ENCODE measurements around the gene TMTC2.

Gene TMTC2

DNA sequence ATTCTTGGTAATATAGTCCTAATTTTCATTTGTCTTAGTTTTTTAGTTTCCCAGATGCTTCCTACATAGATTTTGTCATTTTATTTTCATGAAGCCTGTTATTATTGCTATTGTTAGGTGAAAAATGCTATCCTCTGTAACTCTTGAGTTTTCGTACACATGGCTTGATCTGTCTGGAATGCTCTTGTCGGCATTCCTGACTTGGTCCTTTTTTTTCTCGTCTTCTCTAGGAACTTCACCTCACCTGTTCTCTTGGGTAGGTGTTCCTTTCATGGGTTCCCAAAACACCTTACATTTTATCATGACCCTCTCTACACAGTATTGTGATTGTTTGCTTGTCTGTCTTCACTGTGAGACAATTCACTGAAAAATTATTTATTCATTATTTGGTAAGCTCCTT is 267.4 kb downstream of the TMTC2 start:
- DNase-seq (ENCODE audit: low read depth) = no peak

- no peak for DNase-seq (ENCODE audit: low read depth)
Observed at GRCh38 chr12:82954572-82954971, 267.9 kb downstream of the TMTC2 start.

GRCh38 chr12:82955043-82955442 is 268.3 kb downstream of the TMTC2 start:
- no peak for DNase-seq (ENCODE audit: low read depth)

- no peak for DNase-seq (ENCODE audit: low read depth)
Observed at GRCh38 chr12:82958966-82959365, 272.3 kb downstream of the TMTC2 start.

DNA sequence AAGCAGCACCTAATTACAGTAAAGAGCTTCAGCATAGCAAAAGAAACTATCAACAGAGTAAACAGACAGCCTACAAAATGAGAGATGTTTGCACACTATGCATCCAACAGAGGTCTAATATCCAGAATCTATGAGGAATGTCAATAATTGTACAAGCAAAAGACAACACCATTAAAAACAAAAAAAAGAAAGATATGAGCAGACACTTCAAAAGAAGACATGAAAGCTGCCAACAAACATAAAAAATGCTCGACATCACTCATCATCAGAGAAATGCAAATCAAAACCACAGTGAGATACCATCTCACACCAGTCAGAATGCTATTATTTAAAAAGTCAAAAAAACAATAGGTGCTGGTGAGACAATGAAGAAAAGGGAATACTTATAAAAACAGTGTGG is 273.1 kb downstream of the TMTC2 start:
- DNase-seq (ENCODE audit: low read depth) = no peak

- no peak for DNase-seq (ENCODE audit: low read depth)
Observed at GRCh38 chr12:82961835-82962234, 275.1 kb downstream of the TMTC2 start.

DNA sequence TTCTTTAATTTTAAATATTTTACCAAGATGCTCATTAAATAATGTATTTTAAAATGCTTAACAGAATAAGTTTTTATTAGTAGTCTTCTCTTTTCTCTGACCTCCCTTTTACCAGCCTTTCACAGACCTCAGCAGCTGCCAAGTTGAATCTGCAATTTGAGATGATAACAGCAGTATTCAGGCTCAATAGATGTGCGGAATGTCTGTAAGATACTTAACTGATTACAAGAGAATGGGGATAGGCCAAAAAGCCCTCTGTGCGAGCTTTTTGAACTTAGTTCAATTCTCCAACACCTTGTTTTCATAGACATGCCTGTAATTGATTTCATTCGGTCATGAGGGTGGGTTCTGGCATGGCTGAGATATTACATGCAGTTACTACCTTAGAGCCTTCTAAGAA is 277.2 kb downstream of the TMTC2 start:
- DNase-seq (ENCODE audit: low read depth) = no peak

- no peak for DNase-seq (ENCODE audit: low read depth)
Observed at GRCh38 chr12:82964446-82964845, 277.7 kb downstream of the TMTC2 start.

- no peak for DNase-seq (ENCODE audit: low read depth)
Observed at GRCh38 chr12:82966001-82966559, 279.4 kb downstream of the TMTC2 start.

DNA sequence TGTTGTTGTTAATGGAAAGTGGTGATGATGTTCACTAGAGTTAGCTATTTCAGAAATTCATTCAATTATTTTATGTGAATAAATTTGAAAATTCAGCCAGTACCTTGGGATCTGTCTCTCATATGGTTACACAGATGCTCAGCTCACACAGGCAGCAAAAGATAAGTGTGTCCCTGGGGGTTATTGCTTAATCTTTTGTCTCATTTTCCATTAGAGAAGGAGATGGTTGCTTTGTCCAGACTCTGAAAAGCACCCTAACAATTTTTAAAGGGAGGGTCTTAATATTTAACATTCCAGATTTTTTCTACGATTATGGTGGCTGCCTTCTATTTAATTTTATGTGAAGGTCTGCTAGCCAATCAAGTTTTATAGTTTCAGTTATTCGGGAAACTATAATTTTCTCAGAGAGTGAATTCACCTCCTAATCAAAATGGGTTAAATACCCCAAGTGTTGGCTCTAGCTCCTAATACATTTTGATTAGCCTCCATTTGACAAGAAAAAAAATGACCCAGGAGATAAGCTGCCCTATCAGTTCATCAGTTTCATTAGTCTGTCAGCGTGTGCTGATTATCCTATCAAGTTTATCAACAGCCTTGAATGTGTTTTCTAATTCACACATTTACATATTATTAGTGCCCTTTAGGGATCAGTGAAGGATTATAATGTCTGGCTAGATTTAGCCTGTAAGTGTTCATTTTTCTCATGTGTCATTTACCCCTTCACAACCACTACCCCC is 282.1 kb downstream of the TMTC2 start:
- DNase-seq (ENCODE audit: low read depth) = no peak

- DNase-seq (ENCODE audit: low read depth) = no peak
Observed at GRCh38 chr12:82970614-82971013, 283.9 kb downstream of the TMTC2 start.

- no peak for DNase-seq (ENCODE audit: low read depth)
Observed at GRCh38 chr12:82971584-82971983, 284.9 kb downstream of the TMTC2 start.

DNA sequence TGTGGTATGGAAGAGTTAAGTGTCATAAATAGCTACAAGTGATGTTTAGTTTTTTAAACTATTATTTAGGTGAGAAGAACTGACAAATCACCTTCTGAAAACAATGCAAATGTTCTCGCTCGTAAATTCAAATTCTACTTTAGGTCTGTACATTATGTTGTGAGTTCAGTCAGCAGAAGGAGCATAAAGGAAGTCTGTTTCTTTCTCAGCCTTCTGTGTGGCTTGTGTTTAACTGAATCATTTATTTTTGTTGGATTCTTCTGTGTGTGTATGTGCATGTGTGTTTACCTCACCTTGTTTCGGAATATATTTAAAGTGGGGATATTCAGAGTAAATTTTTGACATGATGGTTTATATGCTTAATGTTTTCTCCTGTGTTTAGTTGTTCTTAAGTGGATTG is 285.9 kb downstream of the TMTC2 start:
- no peak for DNase-seq (ENCODE audit: low read depth)

DNA sequence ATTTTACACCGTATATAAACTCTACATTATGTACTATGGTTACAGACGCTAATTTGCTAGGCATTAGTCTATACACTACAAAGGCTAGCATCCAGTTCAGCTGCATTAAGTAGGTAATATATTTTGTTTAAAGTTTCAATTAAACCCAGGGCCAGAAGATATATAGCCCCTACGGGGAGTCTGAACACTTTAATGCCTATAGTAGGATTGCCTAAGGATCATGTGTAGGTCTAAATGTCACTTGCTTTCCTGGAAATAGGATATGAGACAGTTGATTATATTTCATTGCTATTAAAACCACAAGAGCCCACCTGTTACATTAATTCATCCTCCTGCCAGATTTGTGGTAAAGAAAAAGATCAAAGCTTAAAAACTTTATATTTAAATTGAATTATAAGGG is 286.9 kb downstream of the TMTC2 start:
- no peak for DNase-seq (ENCODE audit: low read depth)

DNA sequence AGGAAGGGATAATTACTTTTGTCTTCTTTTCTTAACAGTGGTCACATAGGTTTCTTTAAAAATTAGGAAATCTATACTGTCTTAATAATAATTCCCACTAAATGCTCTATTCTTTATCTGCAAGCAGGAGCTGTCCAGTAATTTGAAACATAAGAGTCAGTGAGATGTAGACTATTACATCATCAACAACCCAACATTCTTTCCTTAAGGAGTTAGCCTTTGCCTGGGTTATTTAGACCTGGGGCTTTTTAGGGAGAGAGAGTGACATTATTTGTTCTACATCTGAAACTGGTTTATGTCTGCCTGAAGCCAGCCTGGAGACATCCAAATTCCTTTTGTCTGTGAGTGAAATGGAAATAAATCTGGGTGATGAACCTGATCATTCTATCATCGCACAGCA is 294.4 kb downstream of the TMTC2 start:
- DNase-seq (ENCODE audit: low read depth) = no peak

- no peak for DNase-seq (ENCODE audit: low read depth)
Observed at GRCh38 chr12:82994117-82994516, 307.4 kb downstream of the TMTC2 start.

GRCh38 chr12:82996168-82996812 is 309.6 kb downstream of the TMTC2 start:
- DNase-seq (ENCODE audit: low read depth) = no peak

DNA sequence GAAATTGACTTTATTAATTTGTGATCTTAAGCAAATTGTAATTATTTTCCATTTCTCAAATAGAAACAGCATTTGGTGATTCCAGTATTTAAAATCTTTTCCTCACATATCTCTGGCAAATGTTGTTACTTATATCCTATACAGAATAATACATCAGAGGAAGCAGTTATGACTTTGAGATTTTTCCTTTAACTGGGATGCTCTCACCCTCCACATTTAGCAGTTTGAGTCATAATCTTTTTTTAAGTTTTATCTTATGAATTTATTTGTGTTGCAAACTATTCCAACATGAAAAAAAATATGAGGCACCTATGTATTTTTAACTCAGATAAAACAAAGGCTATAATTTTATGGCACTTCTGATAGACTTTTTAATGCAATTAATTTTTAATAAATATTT is 311.8 kb downstream of the TMTC2 start:
- no peak for DNase-seq (ENCODE audit: low read depth)

DNA sequence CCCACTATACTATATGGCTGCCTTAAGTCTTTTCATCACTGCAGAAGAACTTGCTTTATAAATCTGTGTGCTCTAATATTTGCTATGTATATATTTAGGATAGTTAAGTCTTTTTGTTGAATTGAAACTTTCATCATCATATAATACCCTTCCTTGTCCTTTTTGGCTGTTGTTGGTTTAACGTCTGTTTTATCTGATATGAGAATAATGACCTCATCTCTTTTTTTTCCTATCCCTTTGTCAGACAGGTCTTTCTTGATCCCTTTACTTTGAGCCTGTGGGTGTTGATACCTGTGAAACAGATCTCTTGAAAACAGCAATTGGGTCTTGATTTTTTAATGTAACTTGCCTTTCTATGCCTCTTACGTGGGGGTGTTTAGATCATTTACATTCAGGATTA is 316.3 kb downstream of the TMTC2 start:
- DNase-seq (ENCODE audit: low read depth) = no peak

- DNase-seq (ENCODE audit: low read depth) = no peak
Observed at GRCh38 chr12:83005534-83006197, 319.0 kb downstream of the TMTC2 start.

GRCh38 chr12:83008703-83009102 is 322.0 kb downstream of the TMTC2 start:
- DNase-seq (ENCODE audit: low read depth) = no peak

- no peak for DNase-seq (ENCODE audit: low read depth)
Observed at GRCh38 chr12:83010169-83010804, 323.6 kb downstream of the TMTC2 start.

Measured in fibroblast of the conjunctiva (primary cell).